Liver (tissue), 3 donors: ENCODE data around the gene RBFA.
"Not testable (repeated sequence)": the region's sequence is repeated elsewhere in the genome, so short reads cannot be mapped to it uniquely, and the experiment has no call there.

Experiments used
- ATF3 ChIP-seq: IDR thresholded peaks from 2 replicates; pipeline ENCODE4 v1.6.1; 2016; ENCODE audit warnings: antibody characterized with exemption
- CTCF ChIP-seq: fragments of 150-350 bp; IDR thresholded peaks from 2 replicates; pipeline ENCODE4 v1.5.1; 2017; ENCODE audit warnings: improper control_type of control experiment, low read depth, low read length; ENCODE audit not compliant: missing input control
- EGR1 ChIP-seq, 2 donors: IDR thresholded peaks; 2 replicates each; pipeline ENCODE4 v1.6.1; 2016 to 2018; ENCODE audit warnings: antibody characterized with exemption in 2 of 2, low read depth in 2 of 2
- FOXA1 ChIP-seq: IDR thresholded peaks from 2 replicates; pipeline ENCODE4 v1.6.1; 2016; ENCODE audit warnings: antibody characterized with exemption
- JUND ChIP-seq, 2 donors: IDR thresholded peaks; 2 replicates each; pipeline ENCODE4 v1.6.1; 2016; ENCODE audit warnings: antibody characterized with exemption in 2 of 2
- MAX ChIP-seq: IDR thresholded peaks from 2 replicates; pipeline ENCODE4 v1.6.1; 2016; ENCODE audit warnings: antibody characterized with exemption
- NR2F2 ChIP-seq: IDR thresholded peaks from 2 replicates; pipeline ENCODE4 v1.6.1; 2016; ENCODE audit warnings: antibody characterized with exemption
- RAD21 ChIP-seq, 2 donors: IDR thresholded peaks; 2 replicates each; pipeline ENCODE4 v1.6.1; 2016; ENCODE audit warnings: antibody characterized with exemption in 2 of 2, mild to moderate bottlenecking in 2 of 2
- REST ChIP-seq: IDR thresholded peaks from 2 replicates; pipeline ENCODE4 v1.6.1; 2016; ENCODE audit warnings: antibody characterized with exemption, mild to moderate bottlenecking
- SP1 ChIP-seq: IDR thresholded peaks from 2 replicates; pipeline ENCODE4 v1.6.1; 2018; ENCODE audit warnings: antibody characterized with exemption, mild to moderate bottlenecking
- TAF1 ChIP-seq: conservative IDR thresholded peaks from 2 replicates; pipeline ENCODE4 v1.6.1; 2016; ENCODE audit warnings: antibody characterized with exemption, mild to moderate bottlenecking
- YY1 ChIP-seq: IDR thresholded peaks from 2 replicates; pipeline ENCODE4 v1.6.1; 2016; ENCODE audit warnings: antibody characterized with exemption, mild to moderate bottlenecking
- ZBTB33 ChIP-seq: IDR thresholded peaks from 2 replicates; pipeline ENCODE4 v1.6.1; 2016; ENCODE audit warnings: antibody characterized with exemption
- donor health status: healthy.
- donor health status: healthy.

GRCh38 chr18:79999701-80000100 lies 34.5 kb upstream of the RBFA start:
- TF ChIP-seq CTCF; TAF1; YY1; EGR1 (IDR thresholded peaks at IDR 0.05; ENCODE audit: low read depth in 2 of 2); MAX; ZBTB33; SP1; RAD21 (IDR thresholded peaks at IDR 0.05); REST; FOXA1; NR2F2; ATF3; JUND (IDR thresholded peaks at IDR 0.05): not testable (repeated sequence)
